IPS-20b (cell line): ENCODE measurements around the gene PHOX2B.
A peak's percentile ranks its signal among the peaks of the same experiment; 100 is the strongest.

ENCODE experiments used
- H3K27ac ChIP-seq: one replicate; pipeline ENCODE4 v1.5.1; 2013; ENCODE audit warnings: low read length
- H3K27me3 ChIP-seq: 2 replicates; pipeline ENCODE4 v1.6.1; 2013; ENCODE audit warnings: mild to moderate bottlenecking, low read length, inconsistent platforms; ENCODE audit not compliant: insufficient read depth
- H3K36me3 ChIP-seq: 2 replicates; pipeline ENCODE4 v1.6.1; 2013; ENCODE audit warnings: low read depth, mild to moderate bottlenecking, inconsistent platforms, low read length, moderate library complexity; ENCODE audit not compliant: insufficient read depth
- H3K4me1 ChIP-seq: 2 replicates; pipeline ENCODE4 v1.6.1; 2013; ENCODE audit warnings: mild to moderate bottlenecking, control low read depth, inconsistent platforms, low read length, moderate library complexity; ENCODE audit not compliant: insufficient read depth
- H3K4me3 ChIP-seq: 2 replicates; pipeline ENCODE4 v1.5.1; 2013; ENCODE audit warnings: mild to moderate bottlenecking, low read length, inconsistent platforms
- H3K9ac ChIP-seq: 2 replicates; pipeline ENCODE4 v1.6.1; 2013; ENCODE audit warnings: low read depth, mild to moderate bottlenecking, inconsistent platforms, low read length, moderate library complexity
- H3K9me3 ChIP-seq: 2 replicates; pipeline ENCODE4 v1.6.1; 2013; ENCODE audit warnings: mild to moderate bottlenecking, low read depth, low read length, inconsistent platforms; ENCODE audit not compliant: insufficient read depth

The PHOX2B gene

DNA sequence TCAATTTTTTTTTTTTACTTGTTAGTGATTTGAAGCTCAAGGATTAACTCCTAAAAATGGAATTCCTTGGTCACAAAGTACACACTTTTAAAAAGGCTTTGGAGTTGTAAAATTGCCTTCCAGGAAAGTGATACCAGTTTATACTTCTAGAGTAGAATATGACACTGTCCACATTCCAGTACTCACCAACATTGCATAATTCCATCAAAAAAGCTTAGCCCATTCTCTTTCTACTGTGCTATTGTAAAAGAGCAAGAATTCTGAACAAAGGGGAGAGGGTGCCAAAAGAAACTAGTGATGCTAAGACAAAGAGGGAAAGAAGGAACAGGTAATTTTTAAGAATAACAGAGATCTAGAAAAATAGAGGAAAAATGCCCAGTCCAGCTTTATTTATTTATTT, 10.4 kb upstream of the PHOX2B start:
- no peaks in the 10 kb centered on the region for H3K36me3 ChIP-seq

DNA sequence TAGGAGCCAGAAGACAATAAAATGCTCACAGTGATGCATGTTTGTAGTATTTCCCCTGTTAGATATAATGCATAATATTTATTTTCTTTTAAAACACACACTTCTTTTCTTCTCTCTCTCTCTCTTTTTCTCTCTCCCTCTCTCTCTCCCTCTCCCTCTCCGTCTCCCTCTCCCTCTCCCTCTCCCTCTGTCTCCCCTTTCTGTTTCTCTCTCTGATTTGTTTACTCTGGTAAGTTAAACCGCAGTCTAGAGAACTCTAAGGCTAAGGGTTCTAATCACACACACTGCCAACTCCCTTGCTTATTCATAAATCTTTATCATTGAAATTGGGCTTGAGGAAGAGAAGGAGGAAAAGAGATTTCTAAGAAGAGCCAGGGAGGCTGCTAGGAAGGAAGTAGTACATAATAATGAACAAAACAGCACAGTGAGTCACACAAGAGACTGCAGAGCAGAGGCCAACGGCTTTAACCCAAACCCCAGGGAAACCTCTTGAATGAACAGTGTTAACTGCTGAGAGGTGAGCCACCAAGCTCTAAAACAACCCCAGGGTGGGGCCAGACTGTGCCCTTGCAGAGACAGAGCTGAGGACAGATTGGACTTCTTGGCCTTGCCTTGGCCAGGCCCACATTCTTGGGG, 9.1 kb upstream of the PHOX2B start:
- Histone ChIP-seq H3K27ac (no peak overlapping the region), H3K9me3 (no peaks in the 10 kb centered on the region), H3K27me3 (peaks cover 85% of the 10 kb centered on the region), H3K4me1 (peaks cover 2% of the 10 kb centered on the region; the same call in 1 of the 2 replicates), H3K4me3 (no peak overlapping the region; the same call in 1 of the 2 replicates), H3K9ac (no peak overlapping the region), H3K36me3 (no peaks in the 10 kb centered on the region)

More for the DNA sequence above, 10.4 kb upstream of the PHOX2B start:
- Histone ChIP-seq H3K4me3 (no peak overlapping the region), H3K4me1 (peaks cover 2% of the 10 kb centered on the region; the same call in 1 of the 2 replicates), H3K9ac (no peak overlapping the region), H3K27ac (no peak overlapping the region), H3K27me3 (peaks cover 74% of the 10 kb centered on the region), H3K9me3 (no peaks in the 10 kb centered on the region)

DNA sequence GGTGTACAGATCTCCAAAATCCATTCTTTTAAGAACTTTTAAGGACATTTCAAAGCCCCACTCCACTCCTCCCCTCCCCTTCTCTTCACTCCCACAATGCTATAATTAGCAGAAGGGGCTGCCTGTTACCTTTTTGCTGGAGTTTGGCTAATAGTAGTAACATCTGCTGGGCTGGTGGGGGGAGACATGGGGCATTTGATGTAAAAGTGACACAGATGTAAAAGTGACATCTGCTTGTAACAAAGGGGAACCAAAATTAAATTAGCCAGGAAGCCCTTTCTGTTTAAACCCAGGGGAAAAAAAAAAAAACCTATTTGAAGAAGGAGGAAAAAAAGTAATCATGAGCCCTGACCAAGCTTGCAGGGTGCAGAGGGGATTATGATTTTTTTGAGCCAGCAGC, 5.4 kb upstream of the PHOX2B start:
- peaks cover 13% of the 10 kb centered on the region; the same call in 1 of the 2 replicates for H3K4me1 ChIP-seq
- no peak overlapping the region for H3K9ac ChIP-seq
- no peaks in the 10 kb centered on the region for H3K36me3 ChIP-seq
- H3K27ac ChIP-seq: no peak overlapping the region
- H3K4me3 ChIP-seq: no peak overlapping the region
- peaks cover 95% of the 10 kb centered on the region for H3K27me3 ChIP-seq
- no peaks in the 10 kb centered on the region for H3K9me3 ChIP-seq

DNA sequence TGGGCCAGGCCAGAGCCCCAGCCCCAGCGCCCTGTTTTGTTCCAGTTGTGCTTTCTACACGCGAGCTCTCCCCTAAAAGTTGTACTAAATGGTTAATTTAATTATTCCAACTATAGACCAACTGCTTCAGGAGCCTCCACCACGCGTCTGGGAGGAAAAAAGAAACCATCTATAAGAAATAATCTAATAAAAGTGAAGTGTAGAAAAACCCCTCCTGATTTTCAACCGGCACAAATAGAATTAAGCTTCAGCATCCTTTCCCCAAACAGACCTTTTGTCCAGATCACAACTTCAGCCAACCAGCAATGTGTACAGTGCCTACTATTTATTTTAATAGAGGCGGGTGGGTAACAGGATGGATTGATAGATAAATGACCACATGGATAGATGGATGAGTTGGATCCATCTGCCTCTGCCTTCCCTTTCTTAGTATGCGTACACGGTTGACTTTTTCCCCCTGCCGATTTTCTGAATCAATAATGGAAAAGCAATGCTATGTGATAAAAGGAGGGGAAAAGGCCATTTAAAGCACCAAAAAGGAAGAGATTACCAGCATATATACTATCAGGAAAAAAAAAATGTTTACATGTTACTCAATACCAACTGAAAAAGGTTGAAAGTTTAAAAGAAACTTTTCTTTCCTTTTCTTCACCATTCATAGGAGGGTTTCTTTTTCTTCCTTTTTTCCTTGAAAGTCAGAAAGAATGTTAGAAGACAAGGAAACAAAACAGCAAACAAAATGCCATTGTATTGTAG, 3.7 kb upstream of the PHOX2B start:
- no peaks in the 10 kb centered on the region for H3K36me3 ChIP-seq
- peaks cover 12% of the 10 kb centered on the region; the same call in 1 of the 2 replicates for H3K4me1 ChIP-seq
- no peaks in the 10 kb centered on the region; the same call in 1 of the 2 replicates for H3K9me3 ChIP-seq
- H3K27me3 ChIP-seq: peaks cover 100% of the 10 kb centered on the region
- peak overlapping the region; percentile 63; the same call in 1 of the 2 replicates for H3K4me3 ChIP-seq
- no peak overlapping the region for H3K27ac ChIP-seq
- no peak overlapping the region for H3K9ac ChIP-seq

DNA sequence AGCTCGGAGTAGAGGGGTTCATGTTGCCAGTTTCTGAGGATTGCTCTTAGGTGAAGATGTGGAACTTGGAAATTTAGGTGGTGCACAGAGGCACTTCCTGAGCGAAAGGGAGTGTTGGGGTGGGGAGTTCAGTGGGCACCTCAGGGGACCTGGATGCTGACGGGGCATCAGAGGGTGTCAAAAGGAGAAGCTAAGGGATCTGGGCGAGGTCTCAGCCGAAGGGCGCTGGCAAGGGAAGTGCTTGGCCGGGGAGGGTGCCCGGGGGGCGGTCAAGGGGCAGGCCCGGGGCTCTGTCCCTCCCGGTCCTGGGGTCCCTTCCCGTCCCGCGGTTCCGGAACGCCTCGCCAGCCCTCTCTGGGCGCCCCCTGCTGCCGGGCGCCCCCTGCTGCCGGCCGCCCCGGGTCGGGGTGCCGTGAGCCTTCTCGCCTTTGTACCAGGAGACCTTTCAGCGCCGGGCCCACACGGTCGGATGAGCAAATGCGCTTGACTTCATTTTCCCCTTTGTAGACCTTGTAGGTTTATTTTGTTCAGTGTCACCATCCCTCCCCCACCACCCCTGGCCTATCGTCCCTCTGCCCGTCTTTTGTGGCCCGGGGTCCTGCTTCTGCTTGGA, 3.0 kb upstream of the PHOX2B start:
- Histone ChIP-seq H3K27ac (no peak overlapping the region), H3K27me3 (peaks cover 100% of the 10 kb centered on the region), H3K4me3 (peak overlapping the region; percentile 63), H3K36me3 (no peaks in the 10 kb centered on the region), H3K9me3 (peaks cover 2% of the 10 kb centered on the region; the same call in 1 of the 2 replicates), H3K4me1 (peaks cover 12% of the 10 kb centered on the region; the same call in 1 of the 2 replicates), H3K9ac (no peak overlapping the region)

DNA sequence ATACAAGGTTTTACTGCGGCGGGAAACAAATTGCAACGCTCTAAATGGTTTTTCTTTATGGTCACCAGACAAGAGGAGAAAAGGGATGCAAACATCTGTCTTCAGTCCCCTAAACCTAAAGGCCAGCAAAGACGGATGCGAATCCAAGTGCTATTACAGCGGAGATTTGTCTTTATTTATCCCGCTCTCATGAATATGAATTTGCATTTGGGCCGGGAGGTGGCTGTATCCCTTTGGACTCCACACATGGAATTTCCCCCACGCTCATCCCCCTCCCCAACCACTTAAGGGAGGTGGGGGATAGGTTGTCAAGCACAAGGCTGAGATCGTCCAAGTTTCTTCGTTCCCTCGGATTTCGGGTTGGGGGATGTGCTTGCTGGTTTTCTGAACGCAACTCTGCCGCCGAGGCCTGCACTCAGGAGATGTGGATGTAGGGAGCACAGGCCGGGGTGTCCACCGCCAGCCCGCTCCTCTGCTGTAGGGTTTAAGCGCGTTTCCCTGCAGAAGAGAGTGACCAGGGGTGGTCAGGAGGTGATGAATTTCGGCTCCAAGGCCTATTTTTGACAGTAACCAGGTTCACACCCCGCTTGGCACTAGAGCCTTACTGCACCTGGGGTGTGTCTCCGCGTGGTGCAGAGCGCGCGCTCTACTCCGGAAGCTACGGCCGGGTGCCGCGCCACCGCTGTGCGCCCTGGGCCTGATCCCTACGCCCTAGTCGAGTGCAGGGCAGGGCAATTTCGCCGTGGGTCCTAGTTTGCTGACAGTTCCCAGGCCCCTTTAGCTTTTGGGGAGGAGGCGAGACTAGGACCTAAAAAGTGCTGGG, 2.3 kb upstream of the PHOX2B start:
- H3K9ac ChIP-seq: no peak overlapping the region
- no peaks in the 10 kb centered on the region for H3K36me3 ChIP-seq
- H3K4me3 ChIP-seq: peak overlapping the region; percentile 63
- H3K4me1 ChIP-seq: peaks cover 12% of the 10 kb centered on the region; the same call in 1 of the 2 replicates
- no peak overlapping the region for H3K27ac ChIP-seq
- H3K9me3 ChIP-seq: peaks cover 6% of the 10 kb centered on the region; the same call in 1 of the 2 replicates
- H3K27me3 ChIP-seq: peaks cover 100% of the 10 kb centered on the region

DNA sequence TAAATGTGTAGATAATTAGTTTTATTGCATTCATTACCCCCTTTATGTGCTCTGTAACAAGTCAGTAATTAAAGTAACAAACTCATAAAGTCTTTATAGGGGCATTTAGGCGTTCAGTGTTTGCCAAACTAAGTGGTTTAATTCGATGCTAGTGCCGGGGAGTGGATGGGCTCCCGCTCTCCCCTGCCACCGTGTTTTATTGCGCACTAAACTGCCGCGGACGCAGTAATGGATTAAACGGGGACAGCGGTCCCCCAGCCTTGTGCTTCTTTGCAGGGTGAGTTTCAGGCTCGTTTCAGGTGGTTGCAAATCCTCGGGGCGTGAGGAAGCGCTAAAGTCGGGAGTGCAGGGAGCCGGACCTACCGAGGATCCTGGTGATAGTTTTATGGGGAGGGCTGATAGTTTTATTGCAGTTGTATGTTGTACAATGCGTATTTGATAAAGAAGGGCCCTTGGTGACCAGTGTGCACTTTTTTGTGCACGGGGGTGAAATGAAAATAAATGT, 1.6 kb upstream of the PHOX2B start:
- H3K27me3 ChIP-seq: peaks cover 100% of the 10 kb centered on the region
- H3K27ac ChIP-seq: no peak overlapping the region

DNA sequence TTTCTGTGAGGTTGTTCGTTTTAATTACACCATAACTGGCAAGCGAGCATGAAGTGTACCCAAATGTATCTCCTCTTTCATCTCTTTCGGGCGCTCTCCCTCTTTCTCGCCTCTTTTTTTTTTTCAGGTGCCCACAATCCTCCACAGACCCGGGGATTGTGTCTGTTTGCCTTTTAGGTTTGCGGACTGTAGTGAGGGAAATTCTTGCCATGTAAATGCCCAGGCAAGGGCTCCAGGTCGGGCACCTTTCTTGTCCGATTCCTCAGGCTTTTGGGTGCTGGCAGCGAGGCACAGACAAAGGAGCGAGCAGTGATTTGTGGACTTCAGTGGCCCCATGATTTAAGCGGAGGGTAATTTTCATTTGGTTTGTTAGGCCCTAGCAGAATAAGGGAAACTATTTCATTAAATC, 1.1 kb upstream of the PHOX2B start:
- no peak overlapping the region for H3K27ac ChIP-seq
- H3K4me1 ChIP-seq: peaks cover 16% of the 10 kb centered on the region; the same call in 1 of the 2 replicates
- H3K36me3 ChIP-seq: no peaks in the 10 kb centered on the region
- H3K4me3 ChIP-seq: no peak overlapping the region
- H3K9ac ChIP-seq: no peak overlapping the region
- peaks cover 100% of the 10 kb centered on the region for H3K27me3 ChIP-seq
- peaks cover 11% of the 10 kb centered on the region for H3K9me3 ChIP-seq

More for the DNA sequence above, 1.6 kb upstream of the PHOX2B start:
- no peaks in the 10 kb centered on the region for H3K36me3 ChIP-seq
- no peak overlapping the region for H3K9ac ChIP-seq
- H3K4me3 ChIP-seq: no peak overlapping the region; the same call in 1 of the 2 replicates
- H3K9me3 ChIP-seq: peaks cover 10% of the 10 kb centered on the region
- peaks cover 13% of the 10 kb centered on the region; the same call in 1 of the 2 replicates for H3K4me1 ChIP-seq

DNA sequence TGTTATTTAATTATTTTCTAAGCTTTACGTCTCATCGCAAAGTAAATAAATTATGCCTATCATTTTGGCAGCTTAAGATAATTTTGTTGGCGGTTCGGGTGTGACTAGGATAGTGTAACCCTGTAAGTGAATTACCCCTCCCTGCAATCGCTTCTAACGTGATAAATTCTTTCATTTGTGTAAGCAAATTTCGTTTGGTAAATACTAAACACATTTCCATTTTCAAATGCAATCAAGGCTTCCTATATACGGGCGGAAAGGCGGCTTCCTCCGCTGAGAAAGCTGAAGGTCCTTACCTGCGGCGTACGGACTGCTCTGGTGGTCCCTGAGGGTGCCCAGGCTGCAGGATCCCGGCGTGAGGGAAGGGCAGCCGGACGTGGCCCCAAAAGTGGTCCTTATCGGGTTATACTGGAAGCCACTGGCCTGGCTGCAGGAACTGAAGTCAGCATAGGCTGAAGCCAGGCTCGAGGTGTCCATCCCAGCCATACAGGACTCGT, 403 bp downstream of the PHOX2B start:
- Histone ChIP-seq H3K4me3 (no peak overlapping the region), H3K9me3 (peaks cover 14% of the 10 kb centered on the region), H3K36me3 (no peaks in the 10 kb centered on the region), H3K9ac (no peak overlapping the region), H3K4me1 (peaks cover 16% of the 10 kb centered on the region; the same call in 1 of the 2 replicates), H3K27me3 (peaks cover 100% of the 10 kb centered on the region), H3K27ac (no peak overlapping the region)

DNA sequence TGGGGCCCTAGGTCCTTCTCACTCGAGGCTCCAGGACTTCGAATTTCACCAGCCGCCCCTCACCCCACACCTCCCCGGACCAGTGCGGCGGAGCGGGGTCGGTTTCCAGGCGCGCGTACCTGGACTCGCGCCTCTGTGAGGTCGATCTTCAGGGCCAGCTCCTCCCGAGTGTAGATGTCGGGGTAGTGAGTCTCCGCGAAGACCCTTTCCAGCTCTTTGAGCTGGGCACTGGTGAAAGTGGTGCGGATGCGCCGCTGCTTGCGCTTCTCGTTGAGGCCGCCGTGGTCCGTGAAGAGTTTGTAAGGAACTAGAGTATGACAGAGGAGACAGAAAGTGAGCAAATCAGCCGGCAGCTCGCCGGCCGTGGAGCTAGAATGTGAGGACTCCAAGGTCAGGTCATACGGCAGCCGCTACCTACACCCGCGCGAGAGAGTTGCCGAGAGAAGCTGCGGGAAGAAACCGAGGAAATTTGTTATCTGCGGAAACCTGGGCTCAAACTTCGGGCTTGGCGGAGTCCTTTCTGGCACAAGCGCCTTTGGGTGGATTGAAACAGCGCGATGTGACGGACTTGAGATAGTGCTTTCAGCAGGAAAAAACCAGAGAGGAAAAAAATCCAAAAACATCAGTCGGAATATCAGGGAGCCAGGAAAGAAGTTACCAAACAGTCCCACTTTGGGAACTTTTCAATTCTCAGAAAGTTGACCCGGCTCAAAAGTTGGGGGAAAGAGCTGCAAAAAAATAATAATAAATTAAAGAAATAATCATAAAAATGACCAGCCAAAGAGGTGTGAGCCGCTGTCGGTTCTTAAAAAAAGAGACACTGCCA, 1.1 kb downstream of the PHOX2B start:
- Histone ChIP-seq H3K4me1 (peaks cover 16% of the 10 kb centered on the region; the same call in 1 of the 2 replicates), H3K4me3 (no peak overlapping the region), H3K27me3 (peaks cover 100% of the 10 kb centered on the region), H3K27ac (no peak overlapping the region), H3K9ac (no peak overlapping the region), H3K36me3 (no peaks in the 10 kb centered on the region), H3K9me3 (peaks cover 14% of the 10 kb centered on the region)
